ENCODE measurements around the gene ADAMTS17.
"Not testable (repeated sequence)": the region's sequence is repeated elsewhere in the genome, so short reads cannot be mapped to it uniquely, and the experiment has no call there.

Gene ADAMTS17

DNA sequence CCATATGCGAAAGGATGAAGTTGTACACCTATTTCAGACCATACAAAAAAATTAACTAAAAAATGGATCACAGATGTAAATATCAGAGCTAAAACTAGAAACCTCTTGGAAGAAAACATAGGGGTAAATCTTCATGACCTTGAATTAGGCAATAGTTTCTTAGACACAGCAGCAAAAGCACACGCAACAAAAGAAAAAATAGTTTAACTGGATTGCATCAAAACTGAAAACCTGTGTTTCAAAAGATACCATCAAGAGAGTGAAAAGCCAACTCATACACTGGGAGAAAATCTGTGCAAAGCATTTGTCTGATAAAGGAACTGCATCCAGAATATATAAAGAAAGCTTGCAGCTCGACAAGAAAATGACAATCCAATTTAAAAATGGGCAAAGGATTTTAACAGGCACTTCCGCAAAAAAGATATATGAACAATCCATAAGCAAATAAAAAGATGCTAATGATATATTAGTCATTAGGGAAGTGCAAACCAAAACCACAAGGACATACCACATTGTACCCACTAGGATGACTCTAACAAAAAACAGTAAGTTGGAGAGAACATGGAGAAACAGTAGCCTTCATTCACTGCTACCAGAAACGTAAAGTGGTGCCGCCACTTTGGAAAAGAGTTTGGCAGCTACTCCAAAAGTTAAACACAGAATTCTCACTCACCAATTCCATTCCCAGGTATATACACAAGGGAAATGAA is 263.1 kb downstream of the ADAMTS17 start:
- no peak for DNase-seq (ENCODE audit: low read depth)

DNA sequence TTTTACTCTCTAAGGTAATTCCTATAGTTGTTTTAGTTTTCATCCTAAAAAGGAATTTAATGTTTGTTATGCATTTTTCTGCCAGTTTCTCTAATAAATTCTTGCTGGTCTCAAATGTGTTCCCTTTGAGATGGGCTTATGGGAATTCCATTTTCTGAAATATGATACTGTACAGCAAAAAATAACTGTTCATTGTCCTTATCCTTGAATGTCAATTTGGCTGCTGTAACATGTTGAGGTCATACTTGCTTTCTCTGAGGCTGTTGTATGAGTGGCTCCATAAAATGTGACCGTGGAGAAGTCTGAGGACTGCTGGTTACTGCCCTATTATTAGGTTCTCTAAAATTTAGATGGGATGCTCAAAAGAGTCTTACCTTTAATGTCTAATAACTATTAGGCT is 266.5 kb downstream of the ADAMTS17 start:
- no peak for DNase-seq (ENCODE audit: low read depth)

DNA sequence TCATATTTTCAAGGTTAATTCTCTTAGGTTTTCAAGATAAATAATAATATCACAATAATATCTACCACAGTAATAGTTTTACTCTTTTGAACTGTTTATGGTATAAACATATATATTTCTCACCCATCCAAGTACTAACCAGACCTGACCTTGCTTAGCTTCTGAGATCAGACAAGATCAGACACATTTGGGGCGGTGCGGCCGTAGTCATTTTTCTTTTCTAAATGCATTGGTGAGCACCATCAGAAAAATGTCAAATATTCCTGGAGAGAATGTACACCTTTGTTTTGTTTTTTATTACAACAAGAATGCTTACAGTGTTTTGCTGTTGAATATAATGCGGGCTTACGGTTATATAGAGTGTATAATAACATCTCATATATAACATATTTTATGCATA is 267.8 kb downstream of the ADAMTS17 start:
- no peak for DNase-seq (ENCODE audit: low read depth)

DNA sequence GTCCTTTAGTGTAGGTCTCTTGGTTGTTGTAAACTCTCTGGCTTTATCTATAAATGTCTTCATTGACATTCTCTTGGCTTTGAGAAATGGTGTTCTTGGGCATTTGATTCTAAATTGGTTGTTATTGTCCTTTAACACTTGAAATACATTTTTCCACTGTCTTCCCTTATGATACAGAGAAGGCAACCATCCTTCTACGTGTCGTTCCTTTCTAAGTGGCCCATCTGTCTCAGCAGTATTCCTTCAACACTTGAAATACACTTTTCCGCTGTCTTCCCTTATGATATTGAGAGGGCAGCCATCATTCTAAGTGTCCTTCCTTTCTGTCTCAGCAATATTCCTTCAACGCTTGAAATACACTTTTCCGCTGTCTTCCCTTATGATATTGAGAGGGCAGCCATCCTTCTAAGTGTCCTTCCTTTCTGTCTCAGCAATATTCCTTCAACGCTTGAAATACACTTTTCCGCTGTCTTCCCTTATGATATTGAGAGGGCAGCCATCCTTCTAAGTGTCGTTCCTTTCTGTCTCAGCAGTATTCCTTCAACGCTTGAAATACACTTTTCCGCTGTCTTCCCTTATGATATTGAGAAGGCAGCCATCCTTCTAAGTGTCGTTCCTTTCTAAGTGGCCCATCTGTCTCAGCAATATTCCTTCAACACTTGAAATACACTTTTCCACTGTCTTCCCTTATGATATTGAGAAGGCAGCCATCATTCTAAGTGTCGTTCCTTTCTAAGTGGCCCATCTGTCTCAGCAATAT is 275.1 kb downstream of the ADAMTS17 start:
- not testable (repeated sequence) for DNase-seq (ENCODE audit: low read depth)

DNA sequence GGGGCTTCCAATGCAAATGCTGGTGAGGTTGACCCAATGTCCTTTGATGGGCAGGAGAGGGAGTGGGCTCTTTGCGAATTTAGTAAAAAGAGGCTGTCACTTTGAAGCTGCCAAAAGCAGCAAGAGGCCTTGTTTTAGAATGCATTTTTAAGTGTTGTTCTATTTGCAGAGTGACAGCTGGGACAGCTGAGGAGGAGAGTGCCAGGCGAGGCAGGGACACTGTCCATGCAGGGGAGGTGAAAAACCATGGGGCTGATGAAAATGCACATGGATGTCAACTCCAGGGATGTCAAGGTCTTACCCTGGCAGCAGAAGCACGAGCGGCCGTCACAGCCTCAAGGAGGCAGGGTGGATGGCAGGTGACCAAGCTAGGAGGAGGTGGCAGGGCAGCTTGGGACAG is 279.8 kb downstream of the ADAMTS17 start:
- DNase-seq (ENCODE audit: low read depth), result no peak

DNA sequence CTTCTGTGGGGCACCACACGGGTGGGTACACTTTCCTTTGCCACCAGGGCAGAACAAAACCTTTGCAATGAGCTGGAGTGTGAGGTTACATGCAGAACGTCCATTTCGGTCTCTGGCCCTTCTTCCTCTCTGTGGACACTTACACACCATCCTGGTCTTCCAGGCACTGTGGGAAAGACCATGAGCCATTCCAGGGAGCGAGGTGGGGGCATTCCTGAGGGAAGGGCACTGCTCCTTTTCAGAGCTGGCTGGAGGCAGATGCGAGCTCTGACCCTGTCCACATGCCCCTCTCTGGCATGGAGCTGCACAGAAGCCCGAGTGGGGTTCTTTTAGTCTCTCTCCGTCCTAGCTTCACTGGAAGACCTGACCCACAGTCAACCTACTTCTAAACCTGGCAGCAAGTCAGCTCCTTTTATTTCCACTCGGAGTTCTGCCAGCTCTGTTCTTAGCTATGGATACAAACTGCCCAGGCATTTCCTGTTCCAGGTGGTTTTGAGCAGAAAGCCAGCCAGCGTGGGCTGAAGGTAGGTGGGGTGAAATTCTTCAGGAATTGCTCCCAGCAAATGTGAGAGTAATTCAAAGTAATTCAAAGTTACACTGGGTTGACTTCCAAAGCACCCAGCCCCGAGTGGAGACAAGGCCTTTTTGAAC is 281.4 kb downstream of the ADAMTS17 start:
- DNase-seq (ENCODE audit: low read depth), result no peak

DNA sequence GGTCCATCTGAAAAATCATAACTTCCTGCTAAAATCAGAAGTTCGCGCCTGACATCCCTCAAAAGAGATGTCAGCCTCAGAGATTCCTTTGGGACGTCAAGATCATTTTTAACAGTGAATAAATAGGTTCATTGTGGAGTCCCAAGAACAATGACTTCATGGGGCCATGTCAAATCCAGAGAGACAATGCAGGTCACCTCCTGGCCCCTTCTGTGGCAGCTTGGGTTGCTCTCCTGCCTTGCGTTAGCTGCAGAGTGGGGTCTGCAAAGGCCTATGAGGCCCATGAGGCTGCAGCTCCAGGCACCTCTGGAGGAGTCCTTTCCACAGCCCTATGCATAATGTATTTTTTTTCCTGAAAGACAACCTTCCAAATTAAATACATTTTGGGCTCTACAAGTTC is 282.3 kb downstream of the ADAMTS17 start:
- DNase-seq (ENCODE audit: low read depth), result no peak

DNA sequence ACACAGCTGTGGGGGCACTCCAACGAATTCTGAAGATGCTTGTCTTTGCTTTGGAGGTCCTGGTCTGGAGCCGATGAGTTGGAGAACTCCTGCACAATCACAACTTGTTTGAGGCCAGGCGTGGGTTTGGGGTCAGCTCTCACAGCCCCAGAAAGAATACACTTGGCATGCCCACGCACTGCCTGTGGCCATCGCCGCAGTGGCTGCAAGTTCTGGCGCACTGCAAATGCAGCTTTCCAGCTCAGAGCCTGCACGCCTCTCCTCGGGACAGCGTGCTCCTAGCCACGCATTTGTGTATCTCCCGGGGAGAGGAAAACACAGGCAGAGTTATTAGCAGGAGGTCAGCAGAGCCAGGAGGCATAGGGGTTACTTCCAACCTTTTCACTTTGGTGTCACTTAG is 282.7 kb downstream of the ADAMTS17 start:
- no peak for DNase-seq (ENCODE audit: low read depth)

DNA sequence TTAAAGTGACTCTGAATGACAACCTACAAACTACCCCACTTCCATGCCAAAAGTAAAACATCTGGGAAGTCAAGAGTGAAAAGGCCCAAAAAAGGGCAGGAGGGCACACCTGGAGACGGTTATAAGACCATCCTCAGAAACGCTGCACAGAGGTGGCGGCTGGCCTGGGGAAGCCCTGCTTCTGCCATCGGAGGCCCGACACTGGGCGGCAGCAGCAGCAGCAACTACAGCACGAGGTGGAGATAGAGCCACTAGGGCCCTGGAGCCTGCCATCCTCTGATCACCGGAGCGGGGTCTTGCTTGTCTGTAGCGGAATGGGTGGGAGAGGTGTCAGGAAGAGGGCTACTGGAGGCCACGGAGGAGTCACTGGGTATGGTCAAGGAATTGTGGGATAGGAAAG is 283.3 kb downstream of the ADAMTS17 start:
- no peak for DNase-seq (ENCODE audit: low read depth)

DNA sequence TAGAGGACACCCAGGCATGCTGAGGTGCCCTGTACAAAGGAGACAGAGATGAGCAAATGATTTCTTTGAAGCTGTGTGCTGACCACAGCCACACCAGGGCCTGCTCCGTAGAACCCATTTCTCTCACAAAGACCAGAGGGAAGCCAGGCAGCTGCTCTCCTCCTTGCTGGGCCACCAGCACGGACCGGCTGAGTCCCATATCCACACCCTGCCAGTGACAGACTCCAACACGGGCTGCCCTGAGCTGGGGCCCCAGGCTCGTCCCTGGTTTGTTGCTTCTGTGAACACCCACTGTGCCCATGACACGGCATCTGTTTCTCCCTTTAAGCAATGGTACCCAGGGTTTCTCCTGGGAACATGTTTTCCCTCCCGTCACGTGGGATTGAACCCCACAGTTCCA is 284.5 kb downstream of the ADAMTS17 start:
- no peak for DNase-seq (ENCODE audit: low read depth)

DNA sequence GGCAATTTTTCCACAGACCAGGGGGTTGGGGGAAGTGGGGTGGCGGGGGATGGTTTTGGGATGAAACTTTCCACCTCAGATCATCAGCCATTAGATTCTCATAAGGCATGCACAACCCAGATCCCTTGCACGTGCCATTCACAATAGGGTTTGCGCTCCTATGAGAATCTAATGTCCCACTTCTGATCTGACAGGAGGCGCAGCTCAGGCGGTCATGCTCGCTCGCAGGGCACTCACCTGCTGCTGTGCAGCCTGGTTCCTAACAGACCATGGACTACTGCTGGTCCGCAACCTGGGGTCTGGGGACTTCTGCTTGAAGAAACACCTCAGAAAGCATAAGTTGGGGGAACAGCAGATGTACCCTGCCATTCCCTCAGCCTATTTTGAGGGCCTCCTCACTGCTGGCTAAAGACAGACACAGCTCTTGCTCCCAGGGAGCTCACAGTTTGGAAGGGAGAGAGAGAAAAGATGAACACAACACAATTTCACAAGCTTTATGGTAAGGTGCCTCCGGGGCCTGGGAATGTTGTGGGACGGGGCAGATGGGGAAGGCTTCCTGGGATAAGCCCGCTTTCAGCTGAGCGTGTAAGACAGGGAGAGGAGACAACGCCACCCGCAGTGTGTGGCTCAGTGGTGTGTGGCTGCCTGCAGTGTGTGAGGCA is 285.2 kb downstream of the ADAMTS17 start:
- DNase-seq (ENCODE audit: low read depth), result no peak

DNA sequence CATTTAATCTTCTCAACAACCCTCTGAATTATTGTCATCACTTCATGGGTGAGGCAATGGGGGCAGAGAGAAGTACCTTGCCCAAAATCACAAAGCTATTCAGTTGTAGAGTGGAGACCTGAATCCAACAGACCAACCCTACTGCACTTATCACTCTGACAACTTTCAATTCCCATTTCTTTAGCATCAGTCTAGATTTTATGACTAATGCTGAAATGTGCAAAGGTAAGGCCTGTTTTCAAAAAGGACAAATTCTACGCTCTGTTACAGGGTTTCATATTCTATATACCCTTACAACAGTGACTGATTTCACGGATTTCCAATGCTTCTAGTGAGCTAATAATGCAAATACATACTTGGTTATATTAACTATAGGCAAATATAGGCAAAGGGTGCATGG is 286.0 kb downstream of the ADAMTS17 start:
- no peak for DNase-seq (ENCODE audit: low read depth)

DNA sequence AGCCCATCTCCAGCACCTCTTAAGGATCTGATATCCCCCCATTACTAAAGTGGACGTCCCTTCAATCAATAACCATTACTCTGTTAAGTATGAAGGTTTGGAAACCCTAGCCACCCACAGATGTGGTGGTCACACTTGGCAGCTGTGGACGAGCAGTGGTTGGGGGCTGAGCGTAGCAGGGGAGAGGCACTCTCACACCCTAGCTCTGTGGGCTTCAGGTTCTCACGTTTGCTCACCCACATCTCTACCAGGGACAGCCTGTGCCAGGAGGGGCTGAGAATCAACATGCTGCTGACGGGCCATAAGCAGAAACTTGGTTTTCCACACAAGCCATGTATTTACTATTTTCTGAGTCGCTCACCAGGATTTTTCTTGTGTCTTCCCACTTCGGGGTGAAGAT is 287.2 kb downstream of the ADAMTS17 start:
- no peak for DNase-seq (ENCODE audit: low read depth)

DNA sequence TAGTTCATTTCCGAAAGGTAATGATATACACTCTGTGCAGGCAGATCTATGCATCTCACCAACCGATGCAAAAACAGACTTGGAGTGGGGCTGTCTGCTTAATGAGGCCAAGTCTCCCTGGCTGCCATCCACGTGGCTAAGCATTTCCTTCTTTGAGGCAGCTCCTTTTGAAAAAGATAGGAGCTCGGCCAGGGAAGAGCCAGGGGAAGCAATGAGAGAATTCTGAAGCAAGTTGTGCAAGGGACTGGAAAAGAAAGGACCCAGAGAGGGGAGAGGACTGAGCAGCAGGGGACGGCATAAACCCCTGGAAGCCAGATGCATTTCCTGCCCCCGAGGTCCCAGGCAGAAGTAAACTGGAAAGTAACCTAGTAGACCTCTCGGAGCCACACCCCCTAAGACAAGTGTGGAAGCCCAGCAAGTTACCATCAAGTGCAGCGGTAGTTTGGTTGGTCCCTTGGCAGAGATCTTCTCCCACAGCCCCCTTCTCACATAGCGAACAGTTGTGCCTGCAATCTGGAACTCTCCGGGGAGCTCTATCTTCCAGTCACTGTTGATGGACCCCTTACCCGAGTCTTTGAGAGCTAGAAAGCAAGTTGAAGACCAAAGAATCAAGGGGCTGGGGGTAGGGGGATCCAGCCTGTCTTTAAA is 288.2 kb downstream of the ADAMTS17 start:
- DNase-seq (ENCODE audit: low read depth), result no peak

DNA sequence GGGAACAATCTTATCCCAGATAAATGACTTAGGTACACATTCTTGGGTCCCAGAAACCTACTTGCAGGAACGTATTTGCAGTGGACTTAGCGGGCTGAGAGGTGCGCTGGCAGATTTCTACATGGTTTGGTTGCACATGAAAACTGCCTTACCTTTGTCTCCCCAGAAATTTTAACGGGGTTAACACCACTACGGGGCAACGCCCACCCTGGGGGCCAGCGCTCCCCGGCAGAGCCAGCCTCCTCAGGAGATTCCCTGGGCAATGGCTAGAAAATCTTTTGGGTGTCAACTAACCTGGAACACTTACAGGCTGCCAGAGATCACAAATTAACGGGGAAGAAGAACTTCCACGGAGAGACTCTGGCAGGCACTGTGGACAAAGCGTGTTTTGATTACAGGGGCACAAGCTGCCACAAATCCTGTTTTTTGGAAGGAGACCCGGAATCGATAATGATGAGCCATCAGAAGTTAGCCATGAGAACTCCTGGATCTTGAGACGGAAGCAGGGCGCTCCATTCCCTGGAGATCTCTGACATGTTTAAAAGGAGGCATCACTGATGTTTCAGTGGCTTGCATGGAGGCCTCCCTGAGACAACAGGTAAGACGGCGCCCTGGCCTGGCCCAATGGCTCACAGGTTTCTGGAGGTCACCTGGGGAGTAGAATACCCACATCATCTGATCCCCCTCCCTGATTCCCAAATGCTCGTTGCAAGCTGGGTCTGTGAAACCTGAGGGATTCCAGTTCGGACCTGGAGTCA is 288.9 kb downstream of the ADAMTS17 start:
- no peak for DNase-seq (ENCODE audit: low read depth)

DNA sequence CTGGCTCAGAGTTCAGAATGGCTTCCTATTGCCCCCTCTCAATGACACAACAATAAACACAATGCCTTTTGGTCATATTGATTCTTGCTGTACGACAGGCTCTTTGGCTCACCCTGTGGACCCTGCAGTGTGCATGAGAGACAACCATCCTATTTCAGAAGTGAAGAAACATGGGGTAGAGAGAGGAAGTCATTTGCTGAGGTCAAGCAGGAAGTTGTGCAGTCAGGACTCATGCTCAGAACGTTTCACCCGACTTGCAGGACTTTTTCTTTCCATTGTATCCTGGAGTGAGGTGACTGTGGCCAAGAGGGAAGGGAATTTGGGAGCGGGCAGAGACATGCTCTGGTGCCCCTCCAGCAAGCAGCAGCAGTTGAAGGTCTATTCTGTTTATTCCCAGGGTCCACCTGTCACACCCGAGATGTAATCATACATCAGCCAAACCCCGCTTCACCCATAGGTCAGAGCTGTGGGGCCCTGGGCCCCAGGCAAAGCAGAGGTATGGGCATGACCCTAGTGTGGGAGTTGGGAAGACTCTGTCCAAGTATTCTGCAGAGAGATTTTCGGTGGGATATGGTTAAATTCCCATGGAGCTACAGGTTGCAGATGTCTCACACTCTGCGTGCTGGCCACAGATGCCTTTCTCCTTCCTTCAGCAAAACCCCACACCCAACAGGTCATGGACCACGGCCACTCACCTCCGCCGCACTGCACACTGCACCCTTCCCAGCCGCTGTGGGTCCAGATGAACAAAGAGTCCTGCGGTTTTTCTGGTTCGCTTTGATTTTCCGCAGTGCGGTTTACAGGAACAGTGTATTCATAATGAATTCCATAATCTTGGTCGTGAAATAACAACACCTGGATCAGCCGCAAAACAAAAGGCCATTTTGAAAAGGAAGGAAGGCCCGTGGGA is 290.6 kb downstream of the ADAMTS17 start:
- no peak for DNase-seq (ENCODE audit: low read depth)

DNA sequence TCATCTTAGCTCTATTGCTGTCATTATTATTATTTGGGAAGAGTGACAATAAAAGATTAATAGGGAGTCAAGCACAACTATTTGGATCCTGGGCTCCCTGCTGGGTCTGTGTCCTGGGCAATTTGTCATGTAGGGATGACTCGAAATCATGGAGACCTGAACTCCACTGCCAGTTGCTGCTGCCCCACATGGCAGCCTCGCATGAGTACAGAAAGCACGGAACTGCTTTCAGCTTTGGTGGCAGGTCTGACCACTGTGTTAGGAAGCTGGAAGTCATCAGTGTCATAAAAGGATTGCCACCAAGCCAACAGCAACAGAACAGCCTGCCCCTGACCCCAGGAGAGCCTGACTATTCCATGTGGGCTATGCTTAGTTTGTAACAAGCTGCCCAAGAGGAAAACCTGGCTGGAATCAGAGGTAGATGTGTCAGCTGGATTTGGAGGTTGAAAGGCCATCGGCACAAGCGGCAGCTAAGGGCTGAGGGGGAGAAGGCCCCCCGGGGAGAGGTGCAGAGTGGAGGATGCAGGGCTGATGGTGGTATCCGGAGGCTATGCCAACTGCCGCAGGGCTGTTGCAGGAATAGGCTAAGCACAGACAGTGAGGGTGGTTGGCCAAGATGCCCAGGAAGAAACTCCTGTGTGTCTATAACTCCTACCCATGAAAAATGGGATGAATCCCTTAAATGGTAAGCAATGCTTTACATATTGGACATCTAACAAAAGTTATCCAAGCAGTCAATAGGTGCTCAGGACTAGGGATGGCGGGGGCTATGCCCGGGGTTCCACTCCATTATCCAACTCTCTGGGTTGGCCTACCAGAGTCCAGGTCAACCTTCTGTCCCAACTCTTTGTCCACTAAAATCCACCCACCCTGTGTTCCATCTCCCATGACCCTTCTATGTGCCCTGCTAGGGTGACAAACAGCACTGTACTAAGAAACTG is 291.6 kb downstream of the ADAMTS17 start:
- no peak for DNase-seq (ENCODE audit: low read depth)

DNA sequence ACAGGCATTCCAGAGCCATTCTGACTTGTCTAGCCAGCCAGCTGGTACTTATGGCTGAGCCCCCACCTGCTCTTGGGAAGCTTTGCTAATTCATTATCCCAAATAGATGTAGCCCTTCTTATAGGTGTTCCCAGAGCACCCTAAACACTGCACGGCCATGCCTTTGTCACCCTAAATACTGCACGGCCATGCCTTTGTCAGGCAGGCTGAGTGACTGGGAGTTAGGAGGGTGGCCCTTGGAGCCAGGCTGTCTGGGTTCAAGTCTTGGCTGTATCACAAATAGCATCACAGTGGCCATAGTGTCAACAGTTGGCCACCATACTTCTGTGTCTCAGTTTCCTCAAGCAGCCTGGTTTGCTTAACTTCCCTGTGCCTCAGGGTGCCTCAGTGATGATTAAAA is 292.3 kb downstream of the ADAMTS17 start:
- no peak for DNase-seq (ENCODE audit: low read depth)

DNA sequence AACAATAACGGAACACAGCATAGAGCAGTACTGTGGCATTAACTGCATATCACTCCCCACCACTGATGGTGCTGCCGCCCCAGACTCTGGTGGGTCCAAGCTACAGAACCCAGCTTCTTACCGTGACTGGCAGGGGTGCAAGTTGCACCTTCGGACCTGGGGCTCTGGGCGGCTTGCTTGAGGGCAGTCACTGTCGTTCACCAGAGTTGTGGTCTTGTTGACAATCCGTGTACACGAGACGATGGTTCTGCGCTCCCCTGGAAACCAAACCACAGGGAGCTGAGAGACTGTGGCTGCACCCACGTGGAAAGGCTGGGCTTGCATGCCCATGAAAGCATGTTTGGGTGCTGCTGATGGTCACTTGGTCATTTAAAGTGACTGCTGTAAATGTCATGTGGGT is 293.0 kb downstream of the ADAMTS17 start:
- DNase-seq (ENCODE audit: low read depth), result no peak

Data from T-helper 22 cell (primary cell).